CD8-positive, alpha-beta memory T cell (primary cell): ENCODE measurements around the gene CERS3. TPM values are rescaled to one million over a fixed set of nuclear protein-coding genes. Genes with fewer than 3 reads are reported as not detected.

ENCODE experiments used
- CTCF ChIA-PET: fragments of 350-600 bp; sonication (Branson Sonifier 250); formaldehyde crosslinking; loops from one replicate; lab custom pipeline; 2021; ENCODE audit warnings: antibody characterized with exemption; lab: Charles Lee
- POLR2A ChIA-PET: fragments of 350-600 bp; sonication (Branson Sonifier 250); formaldehyde crosslinking; loops from one replicate; lab custom pipeline; 2021; ENCODE audit warnings: antibody characterized with exemption; lab: Charles Lee
- DNase-seq, 5 donors: peaks; one replicate each; pipeline versions ENCODE4 v3.0.0 to v3.0.0-alpha.2; 2020 to 2022; ENCODE audit warnings: mixed read lengths in 1 of 5
- H3K27ac ChIP-seq: one replicate; pipeline ENCODE4 v1.7.0; 2013; ENCODE audit warnings: low read depth, mild to moderate bottlenecking, low read length, moderate library complexity
- H3K27me3 ChIP-seq: 2 replicates; pipeline ENCODE4 v1.7.0; 2013; ENCODE audit warnings: low read length, mild to moderate bottlenecking; ENCODE audit not compliant: insufficient read depth, poor library complexity, severe bottlenecking
- H3K36me3 ChIP-seq: 2 replicates; pipeline ENCODE4 v1.7.0; 2013; ENCODE audit warnings: mild to moderate bottlenecking, low read length, moderate library complexity; ENCODE audit not compliant: insufficient read depth
- H3K4me1 ChIP-seq: 2 replicates; pipeline ENCODE4 v1.7.0; 2013; ENCODE audit warnings: mild to moderate bottlenecking, low read length, moderate library complexity; ENCODE audit not compliant: insufficient read depth
- H3K4me3 ChIP-seq: 2 replicates; pipeline ENCODE4 v1.7.0; 2013; ENCODE audit warnings: mild to moderate bottlenecking, low read length
- H3K9me3 ChIP-seq: 2 replicates; pipeline ENCODE4 v1.7.0; 2013; ENCODE audit warnings: mild to moderate bottlenecking, low read length
- H3K27ac Mint-ChIP-seq, 8 donors: one replicate each; pipeline ENCODE4 v1.8.0; 2020 to 2021; ENCODE audit warnings: mixed read lengths in 8 of 8, mild to moderate bottlenecking in 6 of 8, inconsistent platforms in 3 of 8, moderate library complexity in 3 of 8
- H3K27me3 Mint-ChIP-seq, 2 donors: one replicate each; pipeline ENCODE4 v1.8.0; 2020 to 2021; ENCODE audit warnings: mixed read lengths in 2 of 2, mild to moderate bottlenecking in 1 of 2, moderate library complexity in 1 of 2
- H3K36me3 Mint-ChIP-seq, 3 donors: one replicate each; pipeline ENCODE4 v1.8.0; 2020 to 2021; ENCODE audit warnings: mixed read lengths in 3 of 3, inconsistent platforms in 1 of 3, mild to moderate bottlenecking in 1 of 3
- H3K4me1 Mint-ChIP-seq, 3 donors: one replicate each; pipeline ENCODE4 v1.8.0; 2020 to 2021; ENCODE audit warnings: mixed read lengths in 3 of 3, inconsistent platforms in 1 of 3, mild to moderate bottlenecking in 1 of 3
- H3K4me3 Mint-ChIP-seq, 7 donors: one replicate each; pipeline ENCODE4 v1.8.0; 2020 to 2021; ENCODE audit warnings: mixed read lengths in 7 of 7, mild to moderate bottlenecking in 6 of 7, moderate library complexity in 4 of 7, inconsistent platforms in 2 of 7
- H3K9me3 Mint-ChIP-seq, 5 donors: one replicate each; pipeline ENCODE4 v1.8.0; 2020 to 2022; ENCODE audit warnings: mixed read lengths in 5 of 5, mild to moderate bottlenecking in 3 of 5, moderate library complexity in 2 of 5, inconsistent platforms in 1 of 5
- polyA plus RNA-seq: library from polyadenylated mRNA; unstranded; fragments of 300-500 nt; fragmentation: Illumina TruSeq; gene quantifications from one replicate; pipeline ENCODE4 v1.2.3, GENCODE V29; 2021
- total RNA-seq, 2 experiments: library from RNA; stranded (reverse); gene quantifications; one replicate each; pipeline ENCODE4 v1.2.3, GENCODE V29; 2021

The CERS3 gene
- total and polyA plus RNA-seq, 3 experiments from 2014 or later, result 0.16 to 0.24 TPM; not detected in 1

DNA sequence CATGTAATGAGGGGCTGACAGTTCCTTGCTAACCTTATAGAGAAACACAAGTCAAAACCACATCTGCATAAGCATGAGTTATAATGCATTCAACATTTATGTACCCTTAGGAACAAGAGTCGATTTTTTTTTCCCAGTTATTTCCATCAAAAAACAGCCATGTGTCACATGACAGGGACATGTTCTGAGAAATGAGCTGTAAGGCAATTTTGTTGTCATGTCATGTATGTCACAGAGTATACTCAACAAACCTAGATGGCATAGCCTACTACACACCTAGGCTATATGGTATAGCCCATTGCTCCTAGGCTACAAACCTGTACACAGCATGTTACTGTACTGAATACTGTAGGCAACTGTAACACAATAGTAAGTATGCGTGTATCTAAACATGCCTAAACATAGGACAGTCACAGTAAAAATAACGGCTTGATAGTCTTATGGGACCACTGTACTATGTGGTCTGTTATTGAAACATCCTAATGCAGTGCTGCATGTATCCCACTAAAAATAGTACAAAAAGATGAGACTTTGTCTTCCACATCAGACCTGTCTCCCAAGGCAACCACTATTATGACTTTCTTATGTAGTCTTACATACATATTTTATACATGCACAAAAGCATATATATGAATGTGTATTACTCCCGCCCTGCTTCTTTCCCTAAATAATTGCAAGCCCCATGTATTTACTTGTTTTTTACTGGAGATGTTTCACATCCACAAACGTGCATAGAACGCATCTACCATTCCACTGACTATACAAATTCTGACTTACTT lies 38.3 kb upstream of the CERS3 start:
- Histone ChIP-seq H3K4me1 (peaks cover 21% of the 10 kb centered on the region), H3K27ac (no peak overlapping the region), H3K36me3 (peaks cover 5% of the 10 kb centered on the region), H3K27me3 (no peaks in the 10 kb centered on the region), H3K4me3 (no peak overlapping the region), H3K9me3 (no peaks in the 10 kb centered on the region)
- Mint-ChIP-seq H3K27ac (peak overlapping the region in 2 of 8 donors; percentile 23 to 43), H3K9me3 (no peaks in the 10 kb centered on the region), H3K4me3 (no peak overlapping the region), H3K36me3 (peaks cover 0 to 66% (median 23%) of the 10 kb centered on the region in 3 donors), H3K4me1 (peaks cover 12 to 23% (median 22%) of the 10 kb centered on the region in 3 donors), H3K27me3 (no peaks in the 10 kb centered on the region)
- POLR2A ChIA-PET, result interaction anchor here (0.7 kb wide), 1 partner anchor 210 kb away, joined by 3 read pairs; no protein-coding TSS in a partner anchor
- no peak for DNase-seq
- CTCF ChIA-PET, result no interaction called here

GRCh38 chr15:100565591-100565990 lies 36.8 kb upstream of the CERS3 start:
- Histone ChIP-seq H3K36me3 (peaks cover 5% of the 10 kb centered on the region), H3K4me1 (peaks cover 6% of the 10 kb centered on the region), H3K27me3 (no peaks in the 10 kb centered on the region), H3K9me3 (no peaks in the 10 kb centered on the region), H3K27ac (no peak overlapping the region), H3K4me3 (no peak overlapping the region)
- CTCF ChIA-PET, result no interaction called here
- no peaks in the 10 kb centered on the region for H3K9me3 Mint-ChIP-seq
- H3K4me1 Mint-ChIP-seq, result peaks cover 2 to 9% (median 7%) of the 10 kb centered on the region in 3 donors
- no peak for DNase-seq
- peaks cover 0 to 57% (median 21%) of the 10 kb centered on the region in 3 donors for H3K36me3 Mint-ChIP-seq
- H3K27me3 Mint-ChIP-seq, result peaks cover 0 to 1% of the 10 kb centered on the region in 2 donors
- H3K27ac Mint-ChIP-seq, result peak overlapping the region in 2 of 8 donors; percentile 29 to 85
- H3K4me3 Mint-ChIP-seq, result no peak overlapping the region
- POLR2A ChIA-PET, result no interaction called here

GRCh38 chr15:100560323-100560722 lies 31.6 kb upstream of the CERS3 start:
- Mint-ChIP-seq H3K9me3 (peaks cover 0 to 2% (median 0%) of the 10 kb centered on the region in 5 donors), H3K4me3 (no peak overlapping the region), H3K27ac (peak overlapping the region in 2 of 8 donors; percentile 73 to 81), H3K27me3 (peaks cover 0 to 1% of the 10 kb centered on the region in 2 donors), H3K36me3 (peaks cover 0 to 26% (median 20%) of the 10 kb centered on the region in 3 donors), H3K4me1 (no peaks in the 10 kb centered on the region)
- CTCF ChIA-PET, result no interaction called here
- POLR2A ChIA-PET, result no interaction called here
- H3K4me1 ChIP-seq, result no peaks in the 10 kb centered on the region
- no peaks in the 10 kb centered on the region for H3K9me3 ChIP-seq
- no peak for DNase-seq
- H3K4me3 ChIP-seq, result no peak overlapping the region
- no peaks in the 10 kb centered on the region for H3K27me3 ChIP-seq
- no peak overlapping the region for H3K27ac ChIP-seq
- no peaks in the 10 kb centered on the region for H3K36me3 ChIP-seq

- H3K27me3 ChIP-seq, result no peaks in the 10 kb centered on the region
- peak overlapping the region in 2 of 8 donors; percentile 23 to 33 for H3K27ac Mint-ChIP-seq
- no peaks in the 10 kb centered on the region for H3K4me1 ChIP-seq
- DNase-seq, result no peak
- H3K27ac ChIP-seq, result no peak overlapping the region
- no peaks in the 10 kb centered on the region for H3K9me3 ChIP-seq
- H3K9me3 Mint-ChIP-seq, result peaks cover 0 to 2% (median 0%) of the 10 kb centered on the region in 5 donors
- no peak overlapping the region for H3K4me3 Mint-ChIP-seq
- ChIA-PET CTCF (no interaction called here), POLR2A (no interaction called here)
- H3K4me3 ChIP-seq, result no peak overlapping the region
- H3K36me3 ChIP-seq, result no peaks in the 10 kb centered on the region
- peaks cover 0 to 1% of the 10 kb centered on the region in 2 donors for H3K27me3 Mint-ChIP-seq
- no peaks in the 10 kb centered on the region for H3K4me1 Mint-ChIP-seq
- peaks cover 0 to 22% (median 20%) of the 10 kb centered on the region in 3 donors for H3K36me3 Mint-ChIP-seq
Observed at GRCh38 chr15:100559330-100559729, 30.6 kb upstream of the CERS3 start.

GRCh38 chr15:100558771-100559254 lies 30.1 kb upstream of the CERS3 start:
- Mint-ChIP-seq H3K4me1 (no peaks in the 10 kb centered on the region), H3K9me3 (peaks cover 0 to 2% (median 0%) of the 10 kb centered on the region in 5 donors), H3K27ac (no peak overlapping the region), H3K4me3 (no peak overlapping the region), H3K27me3 (peaks cover 0 to 1% of the 10 kb centered on the region in 2 donors), H3K36me3 (peaks cover 0 to 22% (median 20%) of the 10 kb centered on the region in 3 donors)
- Histone ChIP-seq H3K27ac (no peak overlapping the region), H3K9me3 (no peaks in the 10 kb centered on the region), H3K27me3 (no peaks in the 10 kb centered on the region), H3K36me3 (peaks cover under 1% of the 10 kb centered on the region), H3K4me3 (no peak overlapping the region), H3K4me1 (no peaks in the 10 kb centered on the region)
- no peak for DNase-seq
- ChIA-PET CTCF (no interaction called here), POLR2A (no interaction called here)

- no peaks in the 10 kb centered on the region for H3K4me1 ChIP-seq
- no peak overlapping the region for H3K27ac ChIP-seq
- H3K36me3 ChIP-seq, result peaks cover 9% of the 10 kb centered on the region
- Mint-ChIP-seq H3K9me3 (peaks cover 0 to 3% (median 0%) of the 10 kb centered on the region in 5 donors), H3K4me3 (no peak overlapping the region), H3K27ac (no peak overlapping the region), H3K4me1 (no peaks in the 10 kb centered on the region), H3K36me3 (peaks cover 0 to 14% (median 7%) of the 10 kb centered on the region in 3 donors), H3K27me3 (no peaks in the 10 kb centered on the region)
- H3K9me3 ChIP-seq, result no peaks in the 10 kb centered on the region
- DNase-seq, result no peak
- no peaks in the 10 kb centered on the region for H3K27me3 ChIP-seq
- ChIA-PET POLR2A (no interaction called here), CTCF (no interaction called here)
- no peak overlapping the region for H3K4me3 ChIP-seq
Observed at GRCh38 chr15:100553468-100553867, 24.7 kb upstream of the CERS3 start.

- Histone ChIP-seq H3K36me3 (no peaks in the 10 kb centered on the region), H3K9me3 (no peaks in the 10 kb centered on the region), H3K27me3 (no peaks in the 10 kb centered on the region), H3K4me1 (peaks cover 6% of the 10 kb centered on the region), H3K4me3 (no peak overlapping the region), H3K27ac (no peak overlapping the region)
- no peaks in the 10 kb centered on the region for H3K27me3 Mint-ChIP-seq
- peaks cover 0 to 3% (median 0%) of the 10 kb centered on the region in 5 donors for H3K9me3 Mint-ChIP-seq
- H3K4me1 Mint-ChIP-seq, result peaks cover 0 to 3% (median 2%) of the 10 kb centered on the region in 3 donors
- ChIA-PET POLR2A (no interaction called here), CTCF (no interaction called here)
- no peak overlapping the region for H3K4me3 Mint-ChIP-seq
- peaks cover 0 to 6% (median 4%) of the 10 kb centered on the region in 3 donors for H3K36me3 Mint-ChIP-seq
- DNase-seq, result no peak
- H3K27ac Mint-ChIP-seq, result no peak overlapping the region
Observed at GRCh38 chr15:100547961-100548360, 19.2 kb upstream of the CERS3 start.

- Histone ChIP-seq H3K27ac (no peak overlapping the region), H3K27me3 (no peaks in the 10 kb centered on the region), H3K4me1 (peaks cover 6% of the 10 kb centered on the region), H3K9me3 (no peaks in the 10 kb centered on the region), H3K4me3 (no peak overlapping the region), H3K36me3 (no peaks in the 10 kb centered on the region)
- no peak overlapping the region for H3K4me3 Mint-ChIP-seq
- peaks cover 0 to 3% (median 3%) of the 10 kb centered on the region in 3 donors for H3K4me1 Mint-ChIP-seq
- peaks cover 0 to 1% (median 0%) of the 10 kb centered on the region in 5 donors for H3K9me3 Mint-ChIP-seq
- H3K27me3 Mint-ChIP-seq, result peaks cover 0 to 3% of the 10 kb centered on the region in 2 donors
- H3K36me3 Mint-ChIP-seq, result peaks cover 0 to 8% (median 0%) of the 10 kb centered on the region in 3 donors
- CTCF ChIA-PET, result interaction anchor here (1.0 to 1.3 kb wide), 2 partner anchors 8 to 195 kb away, joined by 3 to 4 read pairs; no protein-coding TSS in a partner anchor
- no peak overlapping the region for H3K27ac Mint-ChIP-seq
- no peak for DNase-seq
- POLR2A ChIA-PET, result no interaction called here
Observed at GRCh38 chr15:100544946-100545345, 16.2 kb upstream of the CERS3 start.
